H1 (cell line): ENCODE results near the gene DMBX1. TPM values are rescaled to one million over a fixed set of nuclear protein-coding genes. Genes with fewer than 3 reads are reported as not detected.

ENCODE experiments used
- CTCF ChIA-PET: fragments of 300-600 bp; sonication (Branson Sonifier 250); formaldehyde crosslinking; loops from one replicate; lab custom pipeline; 2021; ENCODE audit not compliant: partially characterized antibody; lab: Charles Lee
- POLR2A ChIA-PET: fragments of 300-600 bp; sonication (Branson Sonifier 250); formaldehyde crosslinking; loops from one replicate; lab custom pipeline; 2021; ENCODE audit warnings: inconsistent platforms; ENCODE audit not compliant: partially characterized antibody; lab: Charles Lee
- DNase-seq, 2 experiments: peaks; one replicate each; pipeline versions ENCODE4 v3.0.0 to v3.0.0-alpha.2; 2010 to 2022; ENCODE audit warnings: low spot score in 2 of 2, low read depth in 1 of 2, mixed read lengths in 1 of 2
- FAIRE-seq: peaks from 2 replicates; lab custom pipeline; 2011; peaks lifted over from hg19 to GRCh38; lab: Jason Lieb, UNC
- H2AFZ ChIP-seq: 2 replicates; pipeline ENCODE4 v1.8.1; 2012; ENCODE audit warnings: low read length, inconsistent platforms
- H2AK5ac ChIP-seq: 2 replicates; pipeline ENCODE4 v1.6.1; 2013; ENCODE audit warnings: low read depth, low read length
- H2BK120ac ChIP-seq: replicated peaks from 2 replicates; pipeline ENCODE3; 2013; ENCODE audit warnings: low read depth, low read length, inconsistent platforms
- H2BK12ac ChIP-seq: 2 replicates; pipeline ENCODE4 v1.6.1; 2013; ENCODE audit warnings: low read depth, low read length
- H2BK15ac ChIP-seq: 2 replicates; pipeline ENCODE4 v1.6.1; 2013; ENCODE audit warnings: low read length
- H2BK20ac ChIP-seq: 2 replicates; pipeline ENCODE4 v1.6.1; 2013; ENCODE audit warnings: low read length
- H2BK5ac ChIP-seq: 2 replicates; pipeline ENCODE4 v1.6.1; 2013; ENCODE audit warnings: low read depth, low read length
- H3K14ac ChIP-seq: 2 replicates; pipeline ENCODE4 v1.6.1; 2013; ENCODE audit warnings: inconsistent platforms; ENCODE audit not compliant: insufficient read length
- H3K18ac ChIP-seq: 2 replicates; pipeline ENCODE4 v1.6.1; 2013; ENCODE audit warnings: low read length; ENCODE audit errors: extremely low read depth
- H3K23ac ChIP-seq: 2 replicates; pipeline ENCODE4 v1.6.1; 2013; ENCODE audit warnings: inconsistent platforms; ENCODE audit not compliant: insufficient read length
- H3K23me2 ChIP-seq: 2 replicates; pipeline ENCODE4 v1.6.1; 2013; ENCODE audit warnings: low read depth, low read length
- H3K27ac ChIP-seq: 2 replicates; pipeline ENCODE4 v1.6.1; 2011; ENCODE audit warnings: low read depth, low read length, inconsistent platforms
- H3K27me3 ChIP-seq, 4 experiments: replicated peaks in 1 of 4; 1 replicate in 1 of 4; 2 replicates in 3 of 4; pipeline versions ENCODE4 v1.6.1 to v1.8.1; 2011 to 2013; ENCODE audit warnings: low read length in 3 of 4, mild to moderate bottlenecking in 3 of 4, inconsistent platforms in 2 of 4, mixed read lengths in 2 of 4, moderate library complexity in 1 of 4; ENCODE audit not compliant: control insufficient read depth in 3 of 4, insufficient read depth in 3 of 4; ENCODE audit errors: extremely low read depth in 1 of 4
- H3K36me3 ChIP-seq, 4 experiments: 2 replicates each; pipeline versions ENCODE4 v1.6.1 to v1.8.1; 2011 to 2013; ENCODE audit warnings: mild to moderate bottlenecking in 4 of 4, low read length in 3 of 4, moderate library complexity in 2 of 4, control low read depth in 1 of 4, inconsistent platforms in 1 of 4; ENCODE audit not compliant: insufficient read depth in 4 of 4, control insufficient read depth in 2 of 4
- H3K4ac ChIP-seq: replicated peaks from 2 replicates; pipeline ENCODE3; 2013; ENCODE audit warnings: low read length, low read depth, mixed read lengths, inconsistent platforms; ENCODE audit not compliant: insufficient read length
- H3K4me1 ChIP-seq, 4 experiments: replicated peaks in 1 of 4; 1 replicate in 1 of 4; 2 replicates in 3 of 4; pipeline versions ENCODE4 v1.6.1 to v1.8.1; 2011 to 2013; ENCODE audit warnings: low read length in 3 of 4, inconsistent platforms in 2 of 4, mixed read lengths in 1 of 4; ENCODE audit not compliant: insufficient read depth in 4 of 4, control insufficient read depth in 3 of 4
- H3K4me2 ChIP-seq, 2 experiments: 2 replicates each; pipeline versions ENCODE4 v1.6.1 to v1.8.1; 2011 to 2013; ENCODE audit warnings: low read depth in 2 of 2, low read length in 2 of 2, control low read depth in 1 of 2, inconsistent platforms in 1 of 2, mild to moderate bottlenecking in 1 of 2; ENCODE audit not compliant: insufficient read depth in 1 of 2
- H3K4me3 ChIP-seq, 4 experiments: fragments of 200-600, 300-600 bp in 1 of 4; sonication (generic), shearing (Covaris generic), sonication (Bioruptor Twin) in 1 of 4; 2 replicates each; pipeline versions ENCODE4 v1.5.1 to v1.8.1; 2011 to 2016; ENCODE audit warnings: low read length in 4 of 4, low read depth in 3 of 4, control low read depth in 2 of 4, inconsistent platforms in 2 of 4, mild to moderate bottlenecking in 2 of 4, mixed read lengths in 1 of 4, moderate library complexity in 1 of 4; ENCODE audit not compliant: insufficient read depth in 2 of 4; ENCODE audit errors: extremely low read depth in 1 of 4
- H3K56ac ChIP-seq: replicated peaks from 2 replicates; pipeline ENCODE3; 2013; ENCODE audit warnings: low read depth, mild to moderate bottlenecking, mixed read lengths, low read length, inconsistent platforms; ENCODE audit not compliant: insufficient read length
- H3K79me1 ChIP-seq: 2 replicates; pipeline ENCODE4 v1.6.1; 2013; ENCODE audit warnings: low read depth, low read length, control low read depth
- H3K79me2 ChIP-seq, 2 experiments: 2 replicates each; pipeline versions ENCODE4 v1.6.1 to v1.8.1; 2012 to 2013; ENCODE audit warnings: low read length in 2 of 2, mild to moderate bottlenecking in 2 of 2, inconsistent platforms in 1 of 2; ENCODE audit not compliant: insufficient read depth in 2 of 2, control insufficient read depth in 1 of 2
- H3K9ac ChIP-seq, 4 experiments: replicated peaks in 1 of 4; 1 replicate in 1 of 4; 2 replicates in 3 of 4; pipeline versions ENCODE4 v1.6.1 to v1.8.1; 2011 to 2013; ENCODE audit warnings: low read depth in 3 of 4, low read length in 3 of 4, control low read depth in 2 of 4, mild to moderate bottlenecking in 2 of 4, moderate library complexity in 2 of 4, inconsistent platforms in 1 of 4; ENCODE audit errors: extremely low read depth in 1 of 4
- H3K9me3 ChIP-seq, 2 experiments: 2 replicates each; pipeline versions ENCODE4 v1.6.1 to v1.8.1; 2012 to 2013; ENCODE audit warnings: mild to moderate bottlenecking in 2 of 2, moderate library complexity in 2 of 2, control low read depth in 1 of 2, inconsistent platforms in 1 of 2, low read depth in 1 of 2, low read length in 1 of 2, mixed read lengths in 1 of 2; ENCODE audit not compliant: insufficient read depth in 2 of 2
- H4K20me1 ChIP-seq, 2 experiments: replicated peaks in 1 of 2; 2 replicates each; pipeline versions ENCODE3 to v1.8.1; 2011 to 2013; ENCODE audit warnings: inconsistent platforms in 2 of 2, low read length in 2 of 2, mild to moderate bottlenecking in 1 of 2; ENCODE audit not compliant: insufficient read depth in 2 of 2, control insufficient read depth in 1 of 2
- H4K5ac ChIP-seq: 2 replicates; pipeline ENCODE4 v1.6.1; 2013; ENCODE audit warnings: low read length, low read depth, mixed read lengths, inconsistent platforms; ENCODE audit not compliant: insufficient read length
- H4K8ac ChIP-seq: 2 replicates; pipeline ENCODE4 v1.8.0; 2013; ENCODE audit warnings: mild to moderate bottlenecking, moderate library complexity, low read length, inconsistent platforms; ENCODE audit not compliant: insufficient read depth; ENCODE audit errors: extremely low read depth
- H4K91ac ChIP-seq: replicated peaks from 2 replicates; pipeline ENCODE3; 2013; ENCODE audit warnings: low read length, mixed read lengths, inconsistent platforms; ENCODE audit not compliant: insufficient read length
- SIRT6 ChIP-seq: IDR thresholded peaks from one replicate; pipeline ENCODE4 v1.7.1; 2012; ENCODE audit warnings: low read length, inconsistent platforms
- WGBS, 2 experiments: shearing (Covaris generic) in 1 of 2; methylation state at CpG; one replicate each; pipeline versions ENCODE4 v1.1.6 to v1.1.7; 2013 to 2015; ENCODE audit warnings: low lambda C conversion rate in 2 of 2, mixed read lengths in 2 of 2, inconsistent platforms in 1 of 2, low coverage in 1 of 2, missing lambda C conversion rate in 1 of 2; ENCODE audit not compliant: insufficient replicate concordance in 2 of 2, insufficient coverage in 1 of 2, insufficient read length in 1 of 2; ENCODE audit errors: extremely low coverage in 1 of 2, missing lambda C conversion rate in 1 of 2; 5-methylcytosine and 5-hydroxymethylcytosine counted together
- polyA plus RNA-seq, 7 experiments: library from polyadenylated mRNA; depleted of rRNA in 3 of 7; stranded (reverse) in 5 of 7; unstranded in 2 of 7; fragments of >200 nt in 5 of 7; fragments of 200-250 nt in 2 of 7; gene quantifications; 1 replicate in 5 of 7; 2 replicates in 1 of 7; 4 replicates in 1 of 7; pipeline versions ENCODE4 v1.2.1 to v1.2.3, GENCODE V29; 2011 to 2013; ENCODE audit warnings: missing spikeins in 2 of 7, mixed read lengths in 2 of 7
- total RNA-seq: library from RNA; stranded (reverse); fragmentation: NEBNext Ultra II Directional; extraction: Animal tissue kit (Norgen Biotek cat#: 25700); gene quantifications from 2 replicates; pipeline ENCODE4 v1.2.1, GENCODE V29; 2021

The DMBX1 gene
- total and polyA plus RNA-seq, 2 of the 8 experiments (the other 6 are each of a cell fraction or from before 2014, with no cell fraction given) = 0.23 to 0.30 TPM

- H3K79me1 ChIP-seq = no peaks in the 10 kb centered on the region; the same call in 1 of the 2 replicates
- H2BK12ac ChIP-seq = no peak overlapping the region
- no peak for DNase-seq
- H3K4ac ChIP-seq = no peak overlapping the region
- peaks cover under 1 to 14% (median 11%) of the 10 kb centered on the region in 4 experiments for H3K4me1 ChIP-seq
- CTCF ChIA-PET = interaction anchor here (19.3 to 35.6 kb wide), 2 partner anchors 18 to 40 kb away, joined by 287 to 1068 read pairs; a partner anchor contains a TSS
- H3K18ac ChIP-seq = no peak overlapping the region
- H4K20me1 ChIP-seq = peaks cover 1 to 5% of the 10 kb centered on the region in 2 experiments
- no peak overlapping the region for H2AFZ ChIP-seq
- H4K8ac ChIP-seq = no peak overlapping the region
- no peaks in the 10 kb centered on the region for H3K79me2 ChIP-seq
- no peak overlapping the region for H3K9ac ChIP-seq
- POLR2A ChIA-PET = no interaction called here
- H2BK20ac ChIP-seq = no peak overlapping the region
- no peak overlapping the region for H4K5ac ChIP-seq
- H3K56ac ChIP-seq = no peak overlapping the region
- no peak overlapping the region for H2AK5ac ChIP-seq
- no peak for FAIRE-seq
- no peak overlapping the region for H2BK120ac ChIP-seq
- no peak overlapping the region for H2BK5ac ChIP-seq
- no peaks in the 10 kb centered on the region for H3K9me3 ChIP-seq
- no peak overlapping the region for H3K23ac ChIP-seq
- no peak overlapping the region for H3K4me3 ChIP-seq
- no peak for TF ChIP-seq SIRT6
- no peak overlapping the region for H4K91ac ChIP-seq
- H3K4me2 ChIP-seq = no peak overlapping the region
- no peak overlapping the region for H3K14ac ChIP-seq
- WGBS, 2 experiments = 90% methylated on average over 19 of the region's 19 CpGs; no CpG with 5 or more reads in 1 of the 2 experiments
- H3K27me3 ChIP-seq = peaks cover 22 to 49% (median 43%) of the 10 kb centered on the region in 4 experiments
- no peak overlapping the region for H3K27ac ChIP-seq
- no peak overlapping the region for H2BK15ac ChIP-seq
- H3K23me2 ChIP-seq = 0 out of 2 replicates have a peak, but pooled peaks cover 3% of the 10 kb centered on the region
- no peaks in the 10 kb centered on the region for H3K36me3 ChIP-seq
Observed at GRCh38 chr1:46497665-46498064, 8.0 kb downstream of the DMBX1 start.
